ENCODE data around the gene REXO1. TPM values are rescaled to one million over a fixed set of nuclear protein-coding genes. Genes with fewer than 3 reads are reported as not detected.

The REXO1 gene
- total RNA-seq, 1 experiment from 2014 or later: 61.1 TPM

DNA sequence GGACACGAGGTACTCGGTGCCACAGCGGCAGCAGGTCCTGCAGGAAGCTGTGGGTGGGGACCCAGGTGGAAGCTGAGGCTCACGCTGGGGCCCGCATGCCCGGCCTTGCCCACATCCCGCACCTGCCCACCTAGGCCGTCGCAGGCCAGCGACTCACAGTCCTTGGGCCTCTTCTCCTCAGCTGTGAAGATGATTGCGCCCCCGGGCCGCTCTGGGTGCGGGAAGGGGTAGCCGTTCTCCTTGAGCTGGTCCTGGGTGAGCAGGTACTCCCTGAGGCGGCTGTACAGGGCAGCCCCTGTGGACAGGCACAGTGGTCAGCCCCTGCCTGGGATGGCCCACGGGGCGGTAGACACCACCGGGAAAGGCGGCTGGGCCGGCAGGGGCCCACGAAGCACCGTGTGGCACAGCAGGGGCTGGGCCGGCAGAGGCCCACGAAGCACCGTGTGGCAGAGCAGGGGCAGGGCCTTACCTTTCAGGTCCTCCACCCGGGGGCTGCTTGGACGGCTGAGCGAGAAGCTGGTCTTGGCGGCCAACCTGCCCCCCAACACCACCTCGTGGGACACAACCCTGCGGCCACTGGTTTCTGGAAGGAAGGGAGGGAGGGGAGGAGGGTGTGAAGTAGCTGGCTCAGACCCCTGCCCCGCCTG lies 29.6 kb downstream of the REXO1 start:
- POLR2A ChIA-PET: no interaction called here
- H3K9me3 Mint-ChIP-seq: no peaks in the 10 kb centered on the region
- DNase-seq (ENCODE audit: low spot score) (no peak), ATAC-seq (no peak)
- H3K27ac Mint-ChIP-seq: no peak overlapping the region
- TF ChIP-seq, protein P1, sequence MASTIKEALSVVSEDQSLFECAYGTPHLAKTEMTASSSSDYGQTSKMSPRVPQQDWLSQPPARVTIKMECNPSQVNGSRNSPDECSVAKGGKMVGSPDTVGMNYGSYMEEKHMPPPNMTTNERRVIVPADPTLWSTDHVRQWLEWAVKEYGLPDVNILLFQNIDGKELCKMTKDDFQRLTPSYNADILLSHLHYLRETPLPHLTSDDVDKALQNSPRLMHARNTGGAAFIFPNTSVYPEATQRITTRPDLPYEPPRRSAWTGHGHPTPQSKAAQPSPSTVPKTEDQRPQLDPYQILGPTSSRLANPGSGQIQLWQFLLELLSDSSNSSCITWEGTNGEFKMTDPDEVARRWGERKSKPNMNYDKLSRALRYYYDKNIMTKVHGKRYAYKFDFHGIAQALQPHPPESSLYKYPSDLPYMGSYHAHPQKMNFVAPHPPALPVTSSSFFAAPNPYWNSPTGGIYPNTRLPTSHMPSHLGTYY (CRISPR knock-in tag; IDR thresholded peaks at IDR 0.05): no peak
- TF ChIP-seq GTF2I (CRISPR knock-in tag; conservative IDR thresholded peaks at IDR 0.05): no peak
- no peak for TF ChIP-seq CBFB (CRISPR knock-in tag; IDR thresholded peaks at IDR 0.05; ENCODE audit: low read depth)
- TF ChIP-seq JAZF1 (CRISPR knock-in tag; IDR thresholded peaks at IDR 0.05): no peak
- TF ChIP-seq ZSCAN18 (CRISPR knock-in tag; IDR thresholded peaks at IDR 0.05): no peak
- TF ChIP-seq NFYB (CRISPR knock-in tag; conservative IDR thresholded peaks at IDR 0.05; ENCODE audit: low read depth): no peak
- TF ChIP-seq, protein P2, sequence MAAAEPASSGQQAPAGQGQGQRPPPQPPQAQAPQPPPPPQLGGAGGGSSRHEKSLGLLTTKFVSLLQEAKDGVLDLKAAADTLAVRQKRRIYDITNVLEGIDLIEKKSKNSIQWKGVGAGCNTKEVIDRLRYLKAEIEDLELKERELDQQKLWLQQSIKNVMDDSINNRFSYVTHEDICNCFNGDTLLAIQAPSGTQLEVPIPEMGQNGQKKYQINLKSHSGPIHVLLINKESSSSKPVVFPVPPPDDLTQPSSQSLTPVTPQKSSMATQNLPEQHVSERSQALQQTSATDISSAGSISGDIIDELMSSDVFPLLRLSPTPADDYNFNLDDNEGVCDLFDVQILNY (CRISPR knock-in tag; IDR thresholded peaks at IDR 0.05): no peak
- TF ChIP-seq FOXP1 (CRISPR knock-in tag; IDR thresholded peaks at IDR 0.05; ENCODE audit: borderline replicate concordance): no peak
- TF ChIP-seq ZNF219 (CRISPR knock-in tag; IDR thresholded peaks at IDR 0.05; ENCODE audit: borderline replicate concordance): no peak
- TF ChIP-seq, protein P3, sequence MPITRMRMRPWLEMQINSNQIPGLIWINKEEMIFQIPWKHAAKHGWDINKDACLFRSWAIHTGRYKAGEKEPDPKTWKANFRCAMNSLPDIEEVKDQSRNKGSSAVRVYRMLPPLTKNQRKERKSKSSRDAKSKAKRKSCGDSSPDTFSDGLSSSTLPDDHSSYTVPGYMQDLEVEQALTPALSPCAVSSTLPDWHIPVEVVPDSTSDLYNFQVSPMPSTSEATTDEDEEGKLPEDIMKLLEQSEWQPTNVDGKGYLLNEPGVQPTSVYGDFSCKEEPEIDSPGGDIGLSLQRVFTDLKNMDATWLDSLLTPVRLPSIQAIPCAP (CRISPR knock-in tag; IDR thresholded peaks at IDR 0.05): no peak
- no peak for TF ChIP-seq ZNF317 (CRISPR knock-in tag; IDR thresholded peaks at IDR 0.05; ENCODE audit: borderline replicate concordance, low read depth)
- TF ChIP-seq, protein P4, sequence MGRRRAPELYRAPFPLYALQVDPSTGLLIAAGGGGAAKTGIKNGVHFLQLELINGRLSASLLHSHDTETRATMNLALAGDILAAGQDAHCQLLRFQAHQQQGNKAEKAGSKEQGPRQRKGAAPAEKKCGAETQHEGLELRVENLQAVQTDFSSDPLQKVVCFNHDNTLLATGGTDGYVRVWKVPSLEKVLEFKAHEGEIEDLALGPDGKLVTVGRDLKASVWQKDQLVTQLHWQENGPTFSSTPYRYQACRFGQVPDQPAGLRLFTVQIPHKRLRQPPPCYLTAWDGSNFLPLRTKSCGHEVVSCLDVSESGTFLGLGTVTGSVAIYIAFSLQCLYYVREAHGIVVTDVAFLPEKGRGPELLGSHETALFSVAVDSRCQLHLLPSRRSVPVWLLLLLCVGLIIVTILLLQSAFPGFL (CRISPR knock-in tag; IDR thresholded peaks at IDR 0.05; ENCODE audit: borderline replicate concordance): no peak
- no peak for TF ChIP-seq SMAD3 (CRISPR knock-in tag; IDR thresholded peaks at IDR 0.05; ENCODE audit: borderline replicate concordance)
- TF ChIP-seq SP1 (CRISPR knock-in tag; conservative IDR thresholded peaks at IDR 0.05): no peak
- no peak for TF ChIP-seq USF2 (CRISPR knock-in tag; IDR thresholded peaks at IDR 0.05)
- TF ChIP-seq, protein P5, sequence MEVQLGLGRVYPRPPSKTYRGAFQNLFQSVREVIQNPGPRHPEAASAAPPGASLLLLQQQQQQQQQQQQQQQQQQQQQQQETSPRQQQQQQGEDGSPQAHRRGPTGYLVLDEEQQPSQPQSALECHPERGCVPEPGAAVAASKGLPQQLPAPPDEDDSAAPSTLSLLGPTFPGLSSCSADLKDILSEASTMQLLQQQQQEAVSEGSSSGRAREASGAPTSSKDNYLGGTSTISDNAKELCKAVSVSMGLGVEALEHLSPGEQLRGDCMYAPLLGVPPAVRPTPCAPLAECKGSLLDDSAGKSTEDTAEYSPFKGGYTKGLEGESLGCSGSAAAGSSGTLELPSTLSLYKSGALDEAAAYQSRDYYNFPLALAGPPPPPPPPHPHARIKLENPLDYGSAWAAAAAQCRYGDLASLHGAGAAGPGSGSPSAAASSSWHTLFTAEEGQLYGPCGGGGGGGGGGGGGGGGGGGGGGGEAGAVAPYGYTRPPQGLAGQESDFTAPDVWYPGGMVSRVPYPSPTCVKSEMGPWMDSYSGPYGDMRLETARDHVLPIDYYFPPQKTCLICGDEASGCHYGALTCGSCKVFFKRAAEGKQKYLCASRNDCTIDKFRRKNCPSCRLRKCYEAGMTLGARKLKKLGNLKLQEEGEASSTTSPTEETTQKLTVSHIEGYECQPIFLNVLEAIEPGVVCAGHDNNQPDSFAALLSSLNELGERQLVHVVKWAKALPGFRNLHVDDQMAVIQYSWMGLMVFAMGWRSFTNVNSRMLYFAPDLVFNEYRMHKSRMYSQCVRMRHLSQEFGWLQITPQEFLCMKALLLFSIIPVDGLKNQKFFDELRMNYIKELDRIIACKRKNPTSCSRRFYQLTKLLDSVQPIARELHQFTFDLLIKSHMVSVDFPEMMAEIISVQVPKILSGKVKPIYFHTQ (CRISPR knock-in tag; IDR thresholded peaks at IDR 0.05): no peak
- TF ChIP-seq, protein P6, sequence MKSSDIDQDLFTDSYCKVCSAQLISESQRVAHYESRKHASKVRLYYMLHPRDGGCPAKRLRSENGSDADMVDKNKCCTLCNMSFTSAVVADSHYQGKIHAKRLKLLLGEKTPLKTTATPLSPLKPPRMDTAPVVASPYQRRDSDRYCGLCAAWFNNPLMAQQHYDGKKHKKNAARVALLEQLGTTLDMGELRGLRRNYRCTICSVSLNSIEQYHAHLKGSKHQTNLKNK (CRISPR knock-in tag; IDR thresholded peaks at IDR 0.05): no peak
- TF ChIP-seq, protein P7, sequence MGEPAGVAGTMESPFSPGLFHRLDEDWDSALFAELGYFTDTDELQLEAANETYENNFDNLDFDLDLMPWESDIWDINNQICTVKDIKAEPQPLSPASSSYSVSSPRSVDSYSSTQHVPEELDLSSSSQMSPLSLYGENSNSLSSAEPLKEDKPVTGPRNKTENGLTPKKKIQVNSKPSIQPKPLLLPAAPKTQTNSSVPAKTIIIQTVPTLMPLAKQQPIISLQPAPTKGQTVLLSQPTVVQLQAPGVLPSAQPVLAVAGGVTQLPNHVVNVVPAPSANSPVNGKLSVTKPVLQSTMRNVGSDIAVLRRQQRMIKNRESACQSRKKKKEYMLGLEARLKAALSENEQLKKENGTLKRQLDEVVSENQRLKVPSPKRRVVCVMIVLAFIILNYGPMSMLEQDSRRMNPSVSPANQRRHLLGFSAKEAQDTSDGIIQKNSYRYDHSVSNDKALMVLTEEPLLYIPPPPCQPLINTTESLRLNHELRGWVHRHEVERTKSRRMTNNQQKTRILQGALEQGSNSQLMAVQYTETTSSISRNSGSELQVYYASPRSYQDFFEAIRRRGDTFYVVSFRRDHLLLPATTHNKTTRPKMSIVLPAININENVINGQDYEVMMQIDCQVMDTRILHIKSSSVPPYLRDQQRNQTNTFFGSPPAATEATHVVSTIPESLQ (CRISPR knock-in tag; IDR thresholded peaks at IDR 0.05): no peak
- H3K36me3 Mint-ChIP-seq: peaks cover 7% of the 10 kb centered on the region
- H3K4me3 Mint-ChIP-seq: no peak overlapping the region
- no peaks in the 10 kb centered on the region for H3K4me1 Mint-ChIP-seq
- H3K27me3 Mint-ChIP-seq (ENCODE audit: low read depth): no peaks in the 10 kb centered on the region
- CTCF ChIA-PET: interaction anchor here (1.0 to 1.6 kb wide), 2 partner anchors 19 to 50 kb away, joined by 5 to 7 read pairs; no protein-coding TSS in a partner anchor

Measured in WTC11 (cell line).